Epithelial cell of proximal tubule (primary cell): Measurements from ENCODE around the gene MRPS34. TPM values are rescaled to one million over a fixed set of nuclear protein-coding genes. Genes with fewer than 3 reads are reported as not detected.

ENCODE experiments used
- DNase-seq: peaks from one replicate; pipeline ENCODE4 v3.0.0-alpha.2; 2011; ENCODE audit warnings: low read depth
- H3K4me3 ChIP-seq: 2 replicates; pipeline ENCODE4 v1.5.1; 2011; ENCODE audit warnings: low read depth, mild to moderate bottlenecking, low read length
- CTCF ChIP-seq: conservative IDR thresholded peaks from 2 replicates; pipeline ENCODE4 v1.5.1; 2012; ENCODE audit warnings: low read depth, mild to moderate bottlenecking, low read length
- total RNA-seq: library from RNA; depleted of rRNA; stranded (reverse); fragments of >200 nt; gene quantifications from 2 replicates; pipeline ENCODE4 v1.2.3, GENCODE V29; 2015

Gene MRPS34
- total RNA-seq, 1 donor from 2014 or later = 167 TPM

- no peak for DNase-seq
- TF ChIP-seq CTCF = no peak
- H3K4me3 ChIP-seq = no peak overlapping the region
These were observed 40.9 kb downstream of the MRPS34 start for GRCh38 chr16:1732071-1732470.

GRCh38 chr16:1731603-1732002 is 41.3 kb downstream of the MRPS34 start:
- no peak overlapping the region for H3K4me3 ChIP-seq
- TF ChIP-seq CTCF = no peak
- no peak for DNase-seq

- no peak overlapping the region for H3K4me3 ChIP-seq
- no peak for DNase-seq
- no peak for TF ChIP-seq CTCF
These were observed 41.9 kb downstream of the MRPS34 start for GRCh38 chr16:1731073-1731472.

- no peak for TF ChIP-seq CTCF
- DNase-seq = no peak
- H3K4me3 ChIP-seq = no peak overlapping the region
These were observed 43.5 kb downstream of the MRPS34 start for GRCh38 chr16:1729445-1729844.

- no peak for TF ChIP-seq CTCF
- no peak for DNase-seq
These were observed 43.9 kb downstream of the MRPS34 start for GRCh38 chr16:1729026-1729425.

GRCh38 chr16:1727651-1728624 is 45.0 kb downstream of the MRPS34 start:
- no peak for DNase-seq
- no peak for TF ChIP-seq CTCF
- H3K4me3 ChIP-seq = no peak overlapping the region

More at GRCh38 chr16:1729026-1729425, 43.9 kb downstream of the MRPS34 start:
- no peak overlapping the region for H3K4me3 ChIP-seq
